Measurements from ENCODE around the gene C5orf34.
"Not testable (repeated sequence)": the region's sequence is repeated elsewhere in the genome, so short reads cannot be mapped to it uniquely, and the experiment has no call there.

Gene C5orf34

GRCh38 chr5:43515678-43516048 is 715 bp upstream of the C5orf34 start:
- DNase-seq = no peak

GRCh38 chr5:43514471-43514815 is 505 bp downstream of the C5orf34 start:
- peak in 1 of 56 donors; percentile 6 for DNase-seq

- no peak for DNase-seq
These were observed 923 bp downstream of the C5orf34 start for GRCh38 chr5:43514025-43514424.

- DNase-seq = not testable (repeated sequence)
These were observed 3.9 kb downstream of the C5orf34 start for GRCh38 chr5:43511062-43511461.

- no peak for DNase-seq
These were observed 16.4 kb downstream of the C5orf34 start for GRCh38 chr5:43498581-43498980.

GRCh38 chr5:43497311-43498104 is 17.4 kb downstream of the C5orf34 start:
- DNase-seq = no peak

- DNase-seq = no peak
These were observed 23.6 kb downstream of the C5orf34 start for GRCh38 chr5:43491326-43491725.

- no peak for DNase-seq
These were observed 28.6 kb downstream of the C5orf34 start for GRCh38 chr5:43486353-43486752.

GRCh38 chr5:43485406-43485805 is 29.5 kb downstream of the C5orf34 start:
- DNase-seq = no peak

- peak; percentile 30 to 95 (median 80) for DNase-seq
These were observed 30.7 kb downstream of the C5orf34 start for GRCh38 chr5:43484106-43484849.

GRCh38 chr5:43483298-43484105 is 31.4 kb downstream of the C5orf34 start, which contains the start of gene TMEM267:
TMEM267 (minus strand) TSS chr5:43483865; CDS start chr5:43453969, 29,896 bp downstream.
- peak; percentile 65 to 95 (median 87) for DNase-seq

- DNase-seq = no peak
These were observed 32.3 kb downstream of the C5orf34 start for GRCh38 chr5:43482490-43483297.

- DNase-seq = no peak
These were observed 45.1 kb downstream of the C5orf34 start for GRCh38 chr5:43469671-43470391.

- no peak for DNase-seq
These were observed 47.8 kb downstream of the C5orf34 start for GRCh38 chr5:43467100-43467499.

- DNase-seq = not testable (repeated sequence)
These were observed 49.5 kb downstream of the C5orf34 start for GRCh38 chr5:43465455-43465854.

GRCh38 chr5:43461066-43461465 is 53.9 kb downstream of the C5orf34 start:
- no peak for DNase-seq

- DNase-seq = no peak
These were observed 58.4 kb downstream of the C5orf34 start for GRCh38 chr5:43456556-43456955.

GRCh38 chr5:43441575-43441974 is 73.4 kb downstream of the C5orf34 start:
- DNase-seq = not testable (repeated sequence)

GRCh38 chr5:43437062-43437660 is 77.8 kb downstream of the C5orf34 start:
- DNase-seq = no peak

Measured in amygdala (tissue), 56 donors.